H1 (cell line): Measurements from ENCODE around the gene HTR4. TPM values are rescaled to one million over a fixed set of nuclear protein-coding genes. Genes with fewer than 3 reads are reported as not detected.

Experiments used
- CTCF ChIA-PET: fragments of 300-600 bp; sonication (Branson Sonifier 250); formaldehyde crosslinking; loops from one replicate; lab custom pipeline; 2021; ENCODE audit not compliant: partially characterized antibody; lab: Charles Lee
- POLR2A ChIA-PET: fragments of 300-600 bp; sonication (Branson Sonifier 250); formaldehyde crosslinking; loops from one replicate; lab custom pipeline; 2021; ENCODE audit warnings: inconsistent platforms; ENCODE audit not compliant: partially characterized antibody; lab: Charles Lee
- DNase-seq, 2 experiments: peaks; one replicate each; pipeline versions ENCODE4 v3.0.0 to v3.0.0-alpha.2; 2010 to 2022; ENCODE audit warnings: low spot score in 2 of 2, low read depth in 1 of 2, mixed read lengths in 1 of 2
- FAIRE-seq: peaks from 2 replicates; lab custom pipeline; 2011; peaks lifted over from hg19 to GRCh38; lab: Jason Lieb, UNC
- H2AFZ ChIP-seq: 2 replicates; pipeline ENCODE4 v1.8.1; 2012; ENCODE audit warnings: low read length, inconsistent platforms
- H2AK5ac ChIP-seq: 2 replicates; pipeline ENCODE4 v1.6.1; 2013; ENCODE audit warnings: low read depth, low read length
- H2BK120ac ChIP-seq: replicated peaks from 2 replicates; pipeline ENCODE3; 2013; ENCODE audit warnings: low read depth, low read length, inconsistent platforms
- H2BK12ac ChIP-seq: 2 replicates; pipeline ENCODE4 v1.6.1; 2013; ENCODE audit warnings: low read depth, low read length
- H2BK15ac ChIP-seq: 2 replicates; pipeline ENCODE4 v1.6.1; 2013; ENCODE audit warnings: low read length
- H2BK20ac ChIP-seq: 2 replicates; pipeline ENCODE4 v1.6.1; 2013; ENCODE audit warnings: low read length
- H2BK5ac ChIP-seq: 2 replicates; pipeline ENCODE4 v1.6.1; 2013; ENCODE audit warnings: low read depth, low read length
- H3K14ac ChIP-seq: 2 replicates; pipeline ENCODE4 v1.6.1; 2013; ENCODE audit warnings: inconsistent platforms; ENCODE audit not compliant: insufficient read length
- H3K18ac ChIP-seq: 2 replicates; pipeline ENCODE4 v1.6.1; 2013; ENCODE audit warnings: low read length; ENCODE audit errors: extremely low read depth
- H3K23ac ChIP-seq: 2 replicates; pipeline ENCODE4 v1.6.1; 2013; ENCODE audit warnings: inconsistent platforms; ENCODE audit not compliant: insufficient read length
- H3K23me2 ChIP-seq: 2 replicates; pipeline ENCODE4 v1.6.1; 2013; ENCODE audit warnings: low read depth, low read length
- H3K27ac ChIP-seq: 2 replicates; pipeline ENCODE4 v1.6.1; 2011; ENCODE audit warnings: low read depth, low read length, inconsistent platforms
- H3K27me3 ChIP-seq, 4 experiments: replicated peaks in 1 of 4; 1 replicate in 1 of 4; 2 replicates in 3 of 4; pipeline versions ENCODE4 v1.6.1 to v1.8.1; 2011 to 2013; ENCODE audit warnings: low read length in 3 of 4, mild to moderate bottlenecking in 3 of 4, inconsistent platforms in 2 of 4, mixed read lengths in 2 of 4, moderate library complexity in 1 of 4; ENCODE audit not compliant: control insufficient read depth in 3 of 4, insufficient read depth in 3 of 4; ENCODE audit errors: extremely low read depth in 1 of 4
- H3K36me3 ChIP-seq, 4 experiments: 2 replicates each; pipeline versions ENCODE4 v1.6.1 to v1.8.1; 2011 to 2013; ENCODE audit warnings: mild to moderate bottlenecking in 4 of 4, low read length in 3 of 4, moderate library complexity in 2 of 4, control low read depth in 1 of 4, inconsistent platforms in 1 of 4; ENCODE audit not compliant: insufficient read depth in 4 of 4, control insufficient read depth in 2 of 4
- H3K4ac ChIP-seq: replicated peaks from 2 replicates; pipeline ENCODE3; 2013; ENCODE audit warnings: low read length, low read depth, mixed read lengths, inconsistent platforms; ENCODE audit not compliant: insufficient read length
- H3K4me1 ChIP-seq, 4 experiments: replicated peaks in 1 of 4; 1 replicate in 1 of 4; 2 replicates in 3 of 4; pipeline versions ENCODE4 v1.6.1 to v1.8.1; 2011 to 2013; ENCODE audit warnings: low read length in 3 of 4, inconsistent platforms in 2 of 4, mixed read lengths in 1 of 4; ENCODE audit not compliant: insufficient read depth in 4 of 4, control insufficient read depth in 3 of 4
- H3K4me2 ChIP-seq, 2 experiments: 2 replicates each; pipeline versions ENCODE4 v1.6.1 to v1.8.1; 2011 to 2013; ENCODE audit warnings: low read depth in 2 of 2, low read length in 2 of 2, control low read depth in 1 of 2, inconsistent platforms in 1 of 2, mild to moderate bottlenecking in 1 of 2; ENCODE audit not compliant: insufficient read depth in 1 of 2
- H3K4me3 ChIP-seq, 4 experiments: fragments of 200-600, 300-600 bp in 1 of 4; sonication (generic), shearing (Covaris generic), sonication (Bioruptor Twin) in 1 of 4; 2 replicates each; pipeline versions ENCODE4 v1.5.1 to v1.8.1; 2011 to 2016; ENCODE audit warnings: low read length in 4 of 4, low read depth in 3 of 4, control low read depth in 2 of 4, inconsistent platforms in 2 of 4, mild to moderate bottlenecking in 2 of 4, mixed read lengths in 1 of 4, moderate library complexity in 1 of 4; ENCODE audit not compliant: insufficient read depth in 2 of 4; ENCODE audit errors: extremely low read depth in 1 of 4
- H3K56ac ChIP-seq: replicated peaks from 2 replicates; pipeline ENCODE3; 2013; ENCODE audit warnings: low read depth, mild to moderate bottlenecking, mixed read lengths, low read length, inconsistent platforms; ENCODE audit not compliant: insufficient read length
- H3K79me1 ChIP-seq: 2 replicates; pipeline ENCODE4 v1.6.1; 2013; ENCODE audit warnings: low read depth, low read length, control low read depth
- H3K79me2 ChIP-seq, 2 experiments: 2 replicates each; pipeline versions ENCODE4 v1.6.1 to v1.8.1; 2012 to 2013; ENCODE audit warnings: low read length in 2 of 2, mild to moderate bottlenecking in 2 of 2, inconsistent platforms in 1 of 2; ENCODE audit not compliant: insufficient read depth in 2 of 2, control insufficient read depth in 1 of 2
- H3K9ac ChIP-seq, 4 experiments: replicated peaks in 1 of 4; 1 replicate in 1 of 4; 2 replicates in 3 of 4; pipeline versions ENCODE4 v1.6.1 to v1.8.1; 2011 to 2013; ENCODE audit warnings: low read depth in 3 of 4, low read length in 3 of 4, control low read depth in 2 of 4, mild to moderate bottlenecking in 2 of 4, moderate library complexity in 2 of 4, inconsistent platforms in 1 of 4; ENCODE audit errors: extremely low read depth in 1 of 4
- H3K9me3 ChIP-seq, 2 experiments: 2 replicates each; pipeline versions ENCODE4 v1.6.1 to v1.8.1; 2012 to 2013; ENCODE audit warnings: mild to moderate bottlenecking in 2 of 2, moderate library complexity in 2 of 2, control low read depth in 1 of 2, inconsistent platforms in 1 of 2, low read depth in 1 of 2, low read length in 1 of 2, mixed read lengths in 1 of 2; ENCODE audit not compliant: insufficient read depth in 2 of 2
- H4K20me1 ChIP-seq, 2 experiments: replicated peaks in 1 of 2; 2 replicates each; pipeline versions ENCODE3 to v1.8.1; 2011 to 2013; ENCODE audit warnings: inconsistent platforms in 2 of 2, low read length in 2 of 2, mild to moderate bottlenecking in 1 of 2; ENCODE audit not compliant: insufficient read depth in 2 of 2, control insufficient read depth in 1 of 2
- H4K5ac ChIP-seq: 2 replicates; pipeline ENCODE4 v1.6.1; 2013; ENCODE audit warnings: low read length, low read depth, mixed read lengths, inconsistent platforms; ENCODE audit not compliant: insufficient read length
- H4K8ac ChIP-seq: 2 replicates; pipeline ENCODE4 v1.8.0; 2013; ENCODE audit warnings: mild to moderate bottlenecking, moderate library complexity, low read length, inconsistent platforms; ENCODE audit not compliant: insufficient read depth; ENCODE audit errors: extremely low read depth
- H4K91ac ChIP-seq: replicated peaks from 2 replicates; pipeline ENCODE3; 2013; ENCODE audit warnings: low read length, mixed read lengths, inconsistent platforms; ENCODE audit not compliant: insufficient read length
- ATF3 ChIP-seq: IDR thresholded peaks from 2 replicates; pipeline ENCODE4 v1.6.1; 2011; ENCODE audit warnings: low read depth, mild to moderate bottlenecking, low read length; ENCODE audit not compliant: insufficient read depth
- CBX8 ChIP-seq: fragments of 300-800, 300-1000 bp; sonication (generic); IDR thresholded peaks from 2 replicates; pipeline ENCODE4 v1.7.1; 2016; ENCODE audit warnings: low read depth, low read length, borderline replicate concordance
- CREB1 ChIP-seq: IDR thresholded peaks from 2 replicates; pipeline ENCODE4 v1.6.1; 2012; ENCODE audit warnings: inconsistent platforms
- CTBP2 ChIP-seq: IDR thresholded peaks from 2 replicates; pipeline ENCODE4 v1.7.0; 2011; ENCODE audit warnings: borderline replicate concordance, mild to moderate bottlenecking, moderate library complexity, mixed read lengths, low read length; ENCODE audit not compliant: insufficient read depth, insufficient read length
- HDAC2 ChIP-seq, 2 experiments: fragments of 300-600 bp in 1 of 2; sonication (generic) in 1 of 2; IDR thresholded peaks; 2 replicates each; pipeline ENCODE4 v1.6.1; 2011 to 2012; ENCODE audit warnings: low read depth in 2 of 2, low read length in 2 of 2, mild to moderate bottlenecking in 2 of 2, moderate library complexity in 2 of 2, borderline replicate concordance in 1 of 2, inconsistent platforms in 1 of 2
- HDAC6 ChIP-seq: IDR thresholded peaks from one replicate; pipeline ENCODE4 v1.7.1; 2012; ENCODE audit warnings: low read depth, mild to moderate bottlenecking, inconsistent platforms, low read length, moderate library complexity
- KDM1A ChIP-seq: fragments of 200-600, 300-600 bp; sonication (generic); IDR thresholded peaks from 2 replicates; pipeline ENCODE4 v1.7.1; 2016; ENCODE audit warnings: mild to moderate bottlenecking, low read length, borderline replicate concordance
- SIN3A ChIP-seq, 2 experiments: IDR thresholded peaks in 1 of 2; conservative IDR thresholded peaks in 1 of 2; 2 replicates each; pipeline ENCODE4 v1.6.1; 2011 to 2012; ENCODE audit warnings: low read length in 2 of 2, improper control_type of control experiment in 1 of 2, low read depth in 1 of 2, mild to moderate bottlenecking in 1 of 2
- SUZ12 ChIP-seq: fragments of 200-600 bp; sonication (generic); IDR thresholded peaks from 2 replicates; pipeline ENCODE4 v1.6.1; 2012; ENCODE audit warnings: mild to moderate bottlenecking, inconsistent platforms, low read length, moderate library complexity, mixed read lengths
- TAF1 ChIP-seq: IDR thresholded peaks from 2 replicates; pipeline ENCODE4 v1.6.1; 2011; ENCODE audit warnings: mild to moderate bottlenecking, low read depth, low read length
- YY1 ChIP-seq: IDR thresholded peaks from 2 replicates; pipeline ENCODE4 v1.6.1; 2011; ENCODE audit warnings: low read depth, mild to moderate bottlenecking, low read length
- ZNF274 ChIP-seq: IDR thresholded peaks from 2 replicates; pipeline ENCODE4 v1.7.0; 2012; ENCODE audit warnings: low read length, borderline replicate concordance; ENCODE audit errors: extremely low read depth
- WGBS, 2 experiments: shearing (Covaris generic) in 1 of 2; methylation state at CpG; one replicate each; pipeline versions ENCODE4 v1.1.6 to v1.1.7; 2013 to 2015; ENCODE audit warnings: low lambda C conversion rate in 2 of 2, mixed read lengths in 2 of 2, inconsistent platforms in 1 of 2, low coverage in 1 of 2, missing lambda C conversion rate in 1 of 2; ENCODE audit not compliant: insufficient replicate concordance in 2 of 2, insufficient coverage in 1 of 2, insufficient read length in 1 of 2; ENCODE audit errors: extremely low coverage in 1 of 2, missing lambda C conversion rate in 1 of 2; 5-methylcytosine and 5-hydroxymethylcytosine counted together
- polyA plus RNA-seq, 7 experiments: library from polyadenylated mRNA; depleted of rRNA in 3 of 7; stranded (reverse) in 5 of 7; unstranded in 2 of 7; fragments of >200 nt in 5 of 7; fragments of 200-250 nt in 2 of 7; gene quantifications; 1 replicate in 5 of 7; 2 replicates in 1 of 7; 4 replicates in 1 of 7; pipeline versions ENCODE4 v1.2.1 to v1.2.3, GENCODE V29; 2011 to 2013; ENCODE audit warnings: missing spikeins in 2 of 7, mixed read lengths in 2 of 7
- total RNA-seq: library from RNA; stranded (reverse); fragmentation: NEBNext Ultra II Directional; extraction: Animal tissue kit (Norgen Biotek cat#: 25700); gene quantifications from 2 replicates; pipeline ENCODE4 v1.2.1, GENCODE V29; 2021

The HTR4 gene
- total and polyA plus RNA-seq, 2 of the 8 experiments (the other 6 are each of a cell fraction or from before 2014, with no cell fraction given) = not detected

DNA sequence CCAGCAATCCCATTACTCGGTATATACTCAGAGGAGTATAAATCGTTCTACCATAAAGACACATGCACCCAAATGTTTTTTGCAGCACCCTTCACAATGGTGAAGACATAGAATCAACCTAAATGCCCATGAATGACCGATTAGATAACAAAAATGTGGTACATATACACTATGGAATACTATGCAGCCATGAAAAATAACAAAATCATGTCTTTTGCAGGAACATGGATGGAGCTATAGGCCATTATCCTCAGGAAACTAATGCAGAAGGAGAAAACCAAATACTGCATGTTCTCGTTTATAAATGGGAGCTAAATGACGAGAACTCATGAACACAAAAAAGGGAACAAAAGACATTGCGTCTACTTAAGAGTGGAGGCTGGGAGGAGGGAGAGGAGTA lies 114.5 kb downstream of the HTR4 start:
- no peak overlapping the region for H3K56ac ChIP-seq
- no peak overlapping the region for H3K9ac ChIP-seq
- ChIA-PET POLR2A (no interaction called here), CTCF (interaction anchor here (0.9 to 1.9 kb wide), 3 partner anchors 11 to 191 kb away, joined by 3 to 6 read pairs (median 3); no protein-coding TSS in a partner anchor)
- H3K79me2 ChIP-seq = no peaks in the 10 kb centered on the region
- H3K27ac ChIP-seq = no peak overlapping the region
- H2BK15ac ChIP-seq = no peak overlapping the region
- H3K36me3 ChIP-seq = no peaks in the 10 kb centered on the region
- H3K4me2 ChIP-seq = no peak overlapping the region
- no peak overlapping the region for H3K18ac ChIP-seq
- no peak for FAIRE-seq
- H2BK12ac ChIP-seq = no peak overlapping the region
- H3K23me2 ChIP-seq = no peaks in the 10 kb centered on the region
- DNase-seq = no peak
- no peaks in the 10 kb centered on the region for H3K9me3 ChIP-seq
- H3K79me1 ChIP-seq = no peaks in the 10 kb centered on the region
- no peak overlapping the region for H3K23ac ChIP-seq
- H2BK5ac ChIP-seq = no peak overlapping the region
- H3K14ac ChIP-seq = no peak overlapping the region
- H3K27me3 ChIP-seq = peaks cover 0 to 1% (median 0%) of the 10 kb centered on the region in 4 experiments; a peak in 2 of 7 replicates
- H3K4me1 ChIP-seq = no peaks in the 10 kb centered on the region
- no peak overlapping the region for H3K4me3 ChIP-seq
- no peak overlapping the region for H2BK20ac ChIP-seq
- no peak overlapping the region for H4K91ac ChIP-seq
- TF ChIP-seq SUZ12 (no peak), CBX8 (no peak), SIN3A (conservative IDR thresholded peaks at IDR 0.05 in 1 of 2, IDR thresholded peaks at IDR 0.05 in 1 of 2; ENCODE audit: low read depth in 1 of 2, low read length in 2 of 2) (no peak), KDM1A (peak; percentile 85; the same call in 1 of the 2 replicates), HDAC2 (IDR thresholded peaks at IDR 0.05; ENCODE audit: borderline replicate concordance in 1 of 2, low read depth in 2 of 2, low read length in 2 of 2) (peak in 1 of 2 experiments; percentile 62; a peak in 1 of 4 replicates), CREB1 (no peak), HDAC6 (no peak), TAF1 (no peak), ZNF274 (no peak), ATF3 (no peak), CTBP2 (no peak), YY1 (no peak)
- H4K8ac ChIP-seq = no peak overlapping the region
- no peak overlapping the region for H2AFZ ChIP-seq
- no peak overlapping the region for H2BK120ac ChIP-seq
- H2AK5ac ChIP-seq = no peak overlapping the region
- H4K5ac ChIP-seq = no peak overlapping the region
- H3K4ac ChIP-seq = no peak overlapping the region
- no peaks in the 10 kb centered on the region for H4K20me1 ChIP-seq
- WGBS, 2 experiments = 94% methylated on average over 6 of the region's 6 CpGs; no CpG with 5 or more reads in 1 of the 2 experiments
